CD14-positive monocyte (primary cell): ENCODE measurements around the gene GAPDHS. TPM values are rescaled to one million over a fixed set of nuclear protein-coding genes. Genes with fewer than 3 reads are reported as not detected.

Source experiments
- DNase-seq, 3 donors: peaks; one replicate each; pipeline ENCODE4 v3.0.0-alpha.2; 2011 to 2022
- H2AFZ ChIP-seq: 2 replicates; pipeline ENCODE4 v1.6.0; 2012; ENCODE audit warnings: mild to moderate bottlenecking, low read depth, low read length, inconsistent platforms; ENCODE audit not compliant: insufficient read depth, poor library complexity, severe bottlenecking
- H3K27ac ChIP-seq, 2 donors: 1 replicate in 1 of 2; 2 replicates in 1 of 2; pipeline ENCODE4 v1.5.1; 2012 to 2013; ENCODE audit warnings: low read length in 2 of 2, control low read depth in 1 of 2, inconsistent platforms in 1 of 2, low read depth in 1 of 2, mild to moderate bottlenecking in 1 of 2
- H3K27me3 ChIP-seq, 2 donors: one replicate each; pipeline versions ENCODE4 v1.6.0 to v1.6.1; 2011 to 2013; ENCODE audit warnings: low read length in 2 of 2; ENCODE audit not compliant: control insufficient read depth in 2 of 2, insufficient read depth in 2 of 2
- H3K36me3 ChIP-seq, 2 donors: replicated peaks in 1 of 2; 1 replicate in 1 of 2; 2 replicates in 1 of 2; pipeline versions ENCODE4 v1.5.1 to v1.6.1; 2012 to 2013; ENCODE audit warnings: low read length in 2 of 2, control low read depth in 1 of 2, inconsistent platforms in 1 of 2, mild to moderate bottlenecking in 1 of 2; ENCODE audit not compliant: insufficient read depth in 2 of 2, control insufficient read depth in 1 of 2
- H3K4me1 ChIP-seq, 2 donors: 1 replicate in 1 of 2; 2 replicates in 1 of 2; pipeline versions ENCODE4 v1.5.1 to v1.6.1; 2012 to 2013; ENCODE audit warnings: low read length in 2 of 2, control low read depth in 1 of 2, inconsistent platforms in 1 of 2, mild to moderate bottlenecking in 1 of 2, moderate library complexity in 1 of 2; ENCODE audit not compliant: insufficient read depth in 2 of 2, control insufficient read depth in 1 of 2
- H3K4me2 ChIP-seq: replicated peaks from 2 replicates; pipeline ENCODE3; 2012; ENCODE audit warnings: low read length, moderate library complexity, mild to moderate bottlenecking; ENCODE audit not compliant: poor library complexity, severe bottlenecking; ENCODE audit errors: extremely low read depth
- H3K4me3 ChIP-seq, 3 experiments: fragments of 200-600 bp in 1 of 3; sonication (generic) in 1 of 3; replicated peaks in 1 of 3; 1 replicate in 2 of 3; 2 replicates in 1 of 3; pipeline ENCODE4 v1.5.1; 2011 to 2013; ENCODE audit warnings: low read length in 3 of 3, mild to moderate bottlenecking in 3 of 3, control low read depth in 2 of 3, low read depth in 2 of 3, inconsistent platforms in 1 of 3, moderate library complexity in 1 of 3
- H3K79me2 ChIP-seq: 2 replicates; pipeline ENCODE4 v1.6.0; 2012; ENCODE audit warnings: mild to moderate bottlenecking, control low read depth, inconsistent platforms, low read length, moderate library complexity; ENCODE audit not compliant: insufficient read depth
- H3K9ac ChIP-seq: 2 replicates; pipeline ENCODE4 v1.6.0; 2017; ENCODE audit warnings: low read length, mild to moderate bottlenecking; ENCODE audit not compliant: insufficient read depth, poor library complexity, severe bottlenecking
- H3K9me3 ChIP-seq, 2 donors: replicated peaks in 1 of 2; 1 replicate in 1 of 2; 2 replicates in 1 of 2; pipeline versions ENCODE4 v1.5.1 to v1.6.1; 2012 to 2013; ENCODE audit warnings: low read length in 2 of 2, control low read depth in 1 of 2; ENCODE audit not compliant: control insufficient read depth in 1 of 2, insufficient read depth in 1 of 2
- H4K20me1 ChIP-seq: 2 replicates; pipeline ENCODE4 v1.6.0; 2012; ENCODE audit warnings: mild to moderate bottlenecking, low read length, control low read depth, moderate library complexity; ENCODE audit not compliant: insufficient read depth
- H3K27ac Mint-ChIP-seq, 7 donors: one replicate each; pipeline ENCODE4 v1.8.0; 2020; ENCODE audit warnings: mild to moderate bottlenecking in 7 of 7, mixed read lengths in 7 of 7, moderate library complexity in 6 of 7, inconsistent platforms in 2 of 7
- H3K27me3 Mint-ChIP-seq, 3 donors: one replicate each; pipeline ENCODE4 v1.8.0; 2021 to 2022; ENCODE audit warnings: low read depth in 3 of 3, mild to moderate bottlenecking in 3 of 3, mixed read lengths in 3 of 3, moderate library complexity in 3 of 3, inconsistent platforms in 1 of 3
- H3K36me3 Mint-ChIP-seq, 2 donors: one replicate each; pipeline ENCODE4 v1.8.0; 2020; ENCODE audit warnings: mixed read lengths in 2 of 2, inconsistent platforms in 1 of 2, mild to moderate bottlenecking in 1 of 2
- H3K4me1 Mint-ChIP-seq: one replicate; pipeline ENCODE4 v1.8.0; 2020; ENCODE audit warnings: mild to moderate bottlenecking, mixed read lengths
- H3K4me3 Mint-ChIP-seq, 2 donors: one replicate each; pipeline ENCODE4 v1.8.0; 2020; ENCODE audit warnings: mild to moderate bottlenecking in 2 of 2, mixed read lengths in 2 of 2, moderate library complexity in 1 of 2
- H3K9me3 Mint-ChIP-seq, 7 donors: one replicate each; pipeline ENCODE4 v1.8.0; 2020 to 2022; ENCODE audit warnings: mixed read lengths in 7 of 7, mild to moderate bottlenecking in 6 of 7, moderate library complexity in 6 of 7, inconsistent platforms in 2 of 7
- CTCF ChIP-seq: fragments of 200-600 bp; IDR thresholded peaks from one replicate; pipeline ENCODE4 v1.8.0; 2022; ENCODE audit warnings: antibody characterized with exemption, mild to moderate bottlenecking
- WGBS: methylation state at CpG from one replicate; pipeline ENCODE4 v1.1.5; 2013; ENCODE audit warnings: missing lambda C conversion rate; ENCODE audit not compliant: insufficient coverage; 5-methylcytosine and 5-hydroxymethylcytosine counted together
- intact Hi-C, 2 donors: fragments of 100-400 bp; cut with micrococcal nuclease; formaldehyde crosslinking; loops; one replicate each; pipeline versions ENCODE4 v1.15.0 to v1.15.1; 2023
- polyA plus RNA-seq, 3 donors: library from polyadenylated mRNA; depleted of rRNA in 1 of 3; unstranded in 2 of 3; stranded (reverse) in 1 of 3; fragments of 300-500 nt in 2 of 3; fragments of >200 nt in 1 of 3; fragmentation: Illumina TruSeq in 2 of 3; gene quantifications; 1 replicate in 2 of 3; 2 replicates in 1 of 3; pipeline ENCODE4 v1.2.3, GENCODE V29; 2012 to 2021

Gene GAPDHS
- polyA plus RNA-seq, 3 donors = not detected

GRCh38 chr19:35525873-35526272 lies 7.4 kb upstream of the GAPDHS start:
- Mint-ChIP-seq H3K27me3 (peaks cover 11 to 16% (median 16%) of the 10 kb centered on the region in 3 donors), H3K36me3 (no peaks in the 10 kb centered on the region), H3K4me3 (no peak overlapping the region), H3K9me3 (no peaks in the 10 kb centered on the region), H3K4me1 (no peaks in the 10 kb centered on the region), H3K27ac (no peak overlapping the region)
- no peak overlapping the region for H3K4me3 ChIP-seq
- no peak for DNase-seq
- no peak for TF ChIP-seq CTCF
- H3K4me1 ChIP-seq = no peaks in the 10 kb centered on the region
- no peak overlapping the region for H3K4me2 ChIP-seq
- no peaks in the 10 kb centered on the region for H3K9me3 ChIP-seq
- no peak overlapping the region for H3K27ac ChIP-seq
- H3K36me3 ChIP-seq = no peaks in the 10 kb centered on the region
- H4K20me1 ChIP-seq = no peaks in the 10 kb centered on the region
- H2AFZ ChIP-seq = no peak overlapping the region
- intact Hi-C loops = no loop called here
- no peaks in the 10 kb centered on the region for H3K79me2 ChIP-seq
- H3K9ac ChIP-seq = no peak overlapping the region
- 96% methylated on average over 3 of the region's 4 CpGs for WGBS
- peaks cover 0 to 5% of the 10 kb centered on the region in 2 donors for H3K27me3 ChIP-seq

GRCh38 chr19:35528218-35529038 lies 4.8 kb upstream of the GAPDHS start, which contains the start of gene SBSN:
Gene SBSN (minus strand): TSS chr19:35528311. CDS start chr19:35528281, 30 bp downstream.
- H3K27me3 Mint-ChIP-seq = peaks cover 18 to 29% (median 22%) of the 10 kb centered on the region in 3 donors
- DNase-seq = peak in 1 of 3 donors; percentile 53
- no peak for TF ChIP-seq CTCF
- Histone ChIP-seq H3K36me3 (no peaks in the 10 kb centered on the region), H3K4me2 (no peak within 1 kb of the TSS), H3K9ac (no peak within 1 kb of the TSS), H3K27me3 (peaks cover 0 to 9% of the 10 kb centered on the region in 2 donors), H4K20me1 (no peaks in the 10 kb centered on the region), H3K9me3 (no peaks in the 10 kb centered on the region), H3K79me2 (no peaks in the 10 kb centered on the region), H3K4me3 (no peak within 1 kb of the TSS), H3K27ac (no peak within 1 kb of the TSS), H2AFZ (no peak within 1 kb of the TSS), H3K4me1 (peaks cover 1 to 2% of the 10 kb centered on the region in 2 donors)
- no peak within 1 kb of the TSS for H3K4me3 Mint-ChIP-seq
- peak within 1 kb of the TSS in 2 of 7 donors; percentile 31 to 34 for H3K27ac Mint-ChIP-seq
- H3K4me1 Mint-ChIP-seq = no peaks in the 10 kb centered on the region
- intact Hi-C loops = no loop called here
- no peaks in the 10 kb centered on the region for H3K9me3 Mint-ChIP-seq
- no peaks in the 10 kb centered on the region for H3K36me3 Mint-ChIP-seq
- WGBS = 86% methylated on average over 5 of the region's 11 CpGs
